GM23338 (cell line): ENCODE measurements around the gene EYS.

ENCODE experiments used
- CREB1 ChIP-seq: fragments of 250-450 bp; sonication (Bioruptor Pico); IDR thresholded peaks from 2 replicates; pipeline ENCODE4 v1.5.0; 2020; ENCODE audit warnings: low read depth, mild to moderate bottlenecking, moderate library complexity
- EZH2 ChIP-seq: fragments of 200-600 bp; sonication (generic); IDR thresholded peaks from one replicate; pipeline ENCODE4 v1.8.0; 2017; ENCODE audit warnings: antibody characterized with exemption, mild to moderate bottlenecking, low read depth; ENCODE audit not compliant: unreplicated experiment
- EZH2phosphoT487 ChIP-seq: fragments of 200-600 bp; sonication (generic); IDR thresholded peaks from one replicate; pipeline ENCODE4 v1.8.1; 2018; ENCODE audit warnings: antibody characterized with exemption; ENCODE audit not compliant: unreplicated experiment
- JUNB ChIP-seq: IDR thresholded peaks from one replicate; pipeline ENCODE4 v1.6.1; 2016; ENCODE audit warnings: antibody characterized with exemption; ENCODE audit not compliant: unreplicated experiment
- POLR2AphosphoS5 ChIP-seq: IDR thresholded peaks from 2 replicates; pipeline ENCODE4 v1.6.1; 2016; ENCODE audit warnings: antibody characterized with exemption, low read depth
- REST ChIP-seq: IDR thresholded peaks from one replicate; pipeline ENCODE4 v1.6.1; 2018; ENCODE audit warnings: antibody characterized with exemption; ENCODE audit not compliant: unreplicated experiment
- STAT1 ChIP-seq: IDR thresholded peaks from one replicate; pipeline ENCODE4 v1.6.1; 2016; ENCODE audit warnings: antibody characterized with exemption; ENCODE audit not compliant: unreplicated experiment
- ZNF114 ChIP-seq: fragments of 250-450 bp; sonication (Bioruptor Pico); IDR thresholded peaks from 2 replicates; pipeline ENCODE4 v1.5.0; 2020; ENCODE audit warnings: mild to moderate bottlenecking, moderate library complexity
- TF ChIP-seq, protein P1 (sequence below), 2 experiments: fragments of 200-600 bp in 1 of 2; sonication (generic) in 1 of 2; conservative IDR thresholded peaks; 2 replicates each; pipeline versions ENCODE4 v1.5.1 to v1.6.1; 2016 to 2017; ENCODE audit warnings: antibody characterized with exemption in 2 of 2, low read depth in 2 of 2, mild to moderate bottlenecking in 2 of 2, moderate library complexity in 1 of 2

DNA sequence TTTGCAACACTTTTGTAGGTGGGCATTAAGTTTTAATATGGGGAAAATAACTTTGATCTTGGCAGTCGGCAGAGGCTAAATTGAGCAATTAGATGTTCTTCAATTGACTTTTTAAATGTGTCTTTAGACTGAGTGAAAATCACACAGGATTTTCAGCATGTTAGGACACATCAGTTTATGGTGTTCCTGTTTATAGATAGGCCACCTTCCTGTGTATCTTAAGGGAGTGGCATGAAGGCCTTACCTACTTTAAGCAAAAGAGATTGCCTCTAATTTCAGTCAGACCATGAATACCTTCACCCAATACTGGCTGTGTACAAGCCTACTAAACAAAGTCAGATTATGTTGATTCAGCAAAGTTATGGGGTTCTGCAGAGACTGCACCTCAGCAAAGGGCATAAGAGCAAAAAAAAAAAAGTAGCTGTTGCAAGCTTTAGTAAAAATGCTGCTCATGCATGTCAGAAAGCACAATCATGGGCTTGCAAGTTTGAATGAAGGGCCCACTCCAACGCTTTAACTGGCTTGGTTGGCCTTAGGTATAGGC, 1223.0 kb downstream of the EYS start:
- TF ChIP-seq, protein P1, sequence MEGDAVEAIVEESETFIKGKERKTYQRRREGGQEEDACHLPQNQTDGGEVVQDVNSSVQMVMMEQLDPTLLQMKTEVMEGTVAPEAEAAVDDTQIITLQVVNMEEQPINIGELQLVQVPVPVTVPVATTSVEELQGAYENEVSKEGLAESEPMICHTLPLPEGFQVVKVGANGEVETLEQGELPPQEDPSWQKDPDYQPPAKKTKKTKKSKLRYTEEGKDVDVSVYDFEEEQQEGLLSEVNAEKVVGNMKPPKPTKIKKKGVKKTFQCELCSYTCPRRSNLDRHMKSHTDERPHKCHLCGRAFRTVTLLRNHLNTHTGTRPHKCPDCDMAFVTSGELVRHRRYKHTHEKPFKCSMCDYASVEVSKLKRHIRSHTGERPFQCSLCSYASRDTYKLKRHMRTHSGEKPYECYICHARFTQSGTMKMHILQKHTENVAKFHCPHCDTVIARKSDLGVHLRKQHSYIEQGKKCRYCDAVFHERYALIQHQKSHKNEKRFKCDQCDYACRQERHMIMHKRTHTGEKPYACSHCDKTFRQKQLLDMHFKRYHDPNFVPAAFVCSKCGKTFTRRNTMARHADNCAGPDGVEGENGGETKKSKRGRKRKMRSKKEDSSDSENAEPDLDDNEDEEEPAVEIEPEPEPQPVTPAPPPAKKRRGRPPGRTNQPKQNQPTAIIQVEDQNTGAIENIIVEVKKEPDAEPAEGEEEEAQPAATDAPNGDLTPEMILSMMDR (conservative IDR thresholded peaks at IDR 0.05; ENCODE audit: low read depth in 2 of 2) = no peak
- TF ChIP-seq EZH2 (no peak), REST (no peak), POLR2AphosphoS5 (no peak), STAT1 (no peak), JUNB (no peak), EZH2phosphoT487 (no peak), ZNF114 (CRISPR knock-in tag) (no peak), CREB1 (CRISPR knock-in tag) (no peak)
